ENCODE data around the gene TIAM2.

The TIAM2 gene

GRCh38 chr6:155284775-155285174, 289.7 kb downstream of the TIAM2 start:
- Mint-ChIP-seq H3K4me3 (no peak overlapping the region), H3K27ac (no peak overlapping the region), H3K4me1 (ENCODE audit: low read depth) (no peaks in the 10 kb centered on the region), H3K27me3 (no peaks in the 10 kb centered on the region), H3K9me3 (no peaks in the 10 kb centered on the region), H3K36me3 (ENCODE audit: low read depth) (peaks cover 55% of the 10 kb centered on the region)
- intact Hi-C loops (cut with micrococcal nuclease) = no loop called here

- Mint-ChIP-seq H3K4me3 (no peak overlapping the region), H3K27me3 (no peaks in the 10 kb centered on the region), H3K36me3 (ENCODE audit: low read depth) (peaks cover 64% of the 10 kb centered on the region), H3K4me1 (ENCODE audit: low read depth) (no peaks in the 10 kb centered on the region), H3K27ac (no peak overlapping the region), H3K9me3 (no peaks in the 10 kb centered on the region)
- intact Hi-C loops (cut with micrococcal nuclease) = no loop called here
Observed at GRCh38 chr6:155287762-155288161, 292.6 kb downstream of the TIAM2 start.

DNA sequence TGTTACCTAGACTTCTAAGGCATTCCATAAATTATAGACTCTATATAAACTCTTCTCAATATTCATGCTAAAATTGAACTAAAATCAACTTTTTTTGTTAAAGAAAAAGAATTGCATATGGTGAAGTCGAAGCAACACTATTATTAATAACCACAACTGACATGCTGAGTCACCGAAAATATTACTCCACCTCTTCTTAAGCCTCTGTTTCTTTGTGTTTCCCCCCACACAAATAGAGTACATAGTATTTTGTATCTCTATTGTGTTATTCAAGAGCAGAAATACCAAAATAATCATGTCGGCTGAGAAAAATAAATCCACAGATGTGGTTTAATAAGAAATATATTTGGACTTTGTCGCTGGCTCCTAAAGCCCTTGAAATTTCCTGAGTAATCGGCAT, 295.4 kb downstream of the TIAM2 start:
- Mint-ChIP-seq H3K4me1 (ENCODE audit: low read depth) (no peaks in the 10 kb centered on the region), H3K4me3 (no peak overlapping the region), H3K9me3 (no peaks in the 10 kb centered on the region), H3K36me3 (ENCODE audit: low read depth) (peaks cover 69% of the 10 kb centered on the region), H3K27ac (no peak overlapping the region), H3K27me3 (no peaks in the 10 kb centered on the region)
- intact Hi-C loops (cut with micrococcal nuclease) = no loop called here

GRCh38 chr6:155291291-155291690, 296.2 kb downstream of the TIAM2 start:
- H3K36me3 Mint-ChIP-seq (ENCODE audit: low read depth) = peaks cover 74% of the 10 kb centered on the region
- no peaks in the 10 kb centered on the region for H3K27me3 Mint-ChIP-seq
- no peak overlapping the region for H3K4me3 Mint-ChIP-seq
- H3K9me3 Mint-ChIP-seq = no peaks in the 10 kb centered on the region
- H3K4me1 Mint-ChIP-seq (ENCODE audit: low read depth) = no peaks in the 10 kb centered on the region
- intact Hi-C loops (cut with micrococcal nuclease) = no loop called here
- no peak overlapping the region for H3K27ac Mint-ChIP-seq

DNA sequence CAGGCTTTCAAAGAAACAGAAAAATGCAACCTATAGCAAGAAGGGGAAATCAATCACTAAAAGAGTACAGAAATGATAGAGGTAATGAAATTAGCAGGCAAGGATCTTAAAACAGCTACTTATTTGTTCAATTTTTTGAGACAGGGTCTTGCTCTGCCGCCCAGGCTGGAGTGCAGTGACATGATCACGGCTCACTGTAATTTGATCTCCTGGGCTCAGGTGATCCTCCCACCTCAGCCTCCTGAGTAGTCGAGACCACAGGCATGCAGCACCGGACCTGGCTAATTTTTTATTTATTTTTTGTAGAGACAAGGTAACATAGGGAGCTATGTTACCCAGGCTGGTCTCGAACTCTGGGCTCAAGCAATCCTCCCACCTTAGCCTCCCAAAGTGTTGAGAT, 297.6 kb downstream of the TIAM2 start:
- Mint-ChIP-seq H3K27ac (no peak overlapping the region), H3K4me1 (ENCODE audit: low read depth) (no peaks in the 10 kb centered on the region), H3K4me3 (no peak overlapping the region), H3K36me3 (ENCODE audit: low read depth) (peaks cover 81% of the 10 kb centered on the region), H3K9me3 (no peaks in the 10 kb centered on the region), H3K27me3 (no peaks in the 10 kb centered on the region)
- intact Hi-C loops (cut with micrococcal nuclease) = no loop called here

- no peaks in the 10 kb centered on the region for H3K27me3 Mint-ChIP-seq
- H3K9me3 Mint-ChIP-seq = no peaks in the 10 kb centered on the region
- intact Hi-C loops (cut with micrococcal nuclease) = no loop called here
- H3K4me3 Mint-ChIP-seq = no peak overlapping the region
- no peaks in the 10 kb centered on the region for H3K4me1 Mint-ChIP-seq (ENCODE audit: low read depth)
- peaks cover 67% of the 10 kb centered on the region for H3K36me3 Mint-ChIP-seq (ENCODE audit: low read depth)
- no peak overlapping the region for H3K27ac Mint-ChIP-seq
Observed at GRCh38 chr6:155297669-155298068, 302.6 kb downstream of the TIAM2 start.

DNA sequence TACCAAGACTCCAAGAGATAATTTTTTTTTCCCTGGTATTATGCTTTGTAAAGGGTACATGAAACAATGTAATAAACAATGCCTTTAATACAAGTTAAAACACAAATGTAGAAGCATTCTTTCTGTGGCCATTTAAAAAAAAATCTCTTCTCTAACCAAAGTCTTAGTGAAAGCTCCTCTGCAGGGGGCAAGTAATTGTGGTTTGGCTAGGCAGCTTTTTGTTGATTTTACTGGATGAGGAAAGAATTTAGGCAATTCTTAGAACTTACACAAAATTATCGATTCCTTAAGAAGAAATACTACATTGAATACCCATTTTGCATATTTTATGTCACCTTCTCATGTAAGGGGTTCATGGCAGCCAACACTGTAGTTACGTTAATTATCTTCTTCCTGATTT, 306.8 kb downstream of the TIAM2 start:
- Mint-ChIP-seq H3K27ac (no peak overlapping the region), H3K27me3 (no peaks in the 10 kb centered on the region), H3K4me1 (ENCODE audit: low read depth) (no peaks in the 10 kb centered on the region), H3K4me3 (no peak overlapping the region), H3K36me3 (ENCODE audit: low read depth) (peaks cover 62% of the 10 kb centered on the region), H3K9me3 (peaks cover 9% of the 10 kb centered on the region)
- intact Hi-C loops (cut with micrococcal nuclease) = no loop called here

- intact Hi-C loops (cut with micrococcal nuclease) = no loop called here
- H3K27ac Mint-ChIP-seq = no peak overlapping the region
- no peak overlapping the region for H3K4me3 Mint-ChIP-seq
- H3K36me3 Mint-ChIP-seq (ENCODE audit: low read depth) = peaks cover 61% of the 10 kb centered on the region
- H3K4me1 Mint-ChIP-seq (ENCODE audit: low read depth) = no peaks in the 10 kb centered on the region
- peaks cover 9% of the 10 kb centered on the region for H3K9me3 Mint-ChIP-seq
- H3K27me3 Mint-ChIP-seq = no peaks in the 10 kb centered on the region
Observed at GRCh38 chr6:155303361-155303870, 308.3 kb downstream of the TIAM2 start.

GRCh38 chr6:155306958-155307357, 311.8 kb downstream of the TIAM2 start:
- no peak overlapping the region for H3K27ac Mint-ChIP-seq
- H3K9me3 Mint-ChIP-seq = peaks cover 9% of the 10 kb centered on the region
- H3K4me3 Mint-ChIP-seq = no peak overlapping the region
- intact Hi-C loops (cut with micrococcal nuclease) = no loop called here
- H3K36me3 Mint-ChIP-seq (ENCODE audit: low read depth) = peaks cover 63% of the 10 kb centered on the region
- no peaks in the 10 kb centered on the region for H3K27me3 Mint-ChIP-seq
- peaks cover 9% of the 10 kb centered on the region for H3K4me1 Mint-ChIP-seq (ENCODE audit: low read depth)
